ENCODE data around the gene TENT4A.
A peak's percentile ranks its signal among the peaks of the same experiment; 100 is the strongest.

Gene TENT4A

GRCh38 chr5:6732634-6733410 is 19.6 kb downstream of the TENT4A start:
- no peak for TF ChIP-seq TOX (CRISPR knock-in tag; IDR thresholded peaks at IDR 0.05; ENCODE audit: borderline replicate concordance)
- no peak for TF ChIP-seq SNAI2 (CRISPR knock-in tag; IDR thresholded peaks at IDR 0.05)
- no peak for TF ChIP-seq ZFP30 (CRISPR knock-in tag; IDR thresholded peaks at IDR 0.05)
- no peak for TF ChIP-seq ARNTL (CRISPR knock-in tag; IDR thresholded peaks at IDR 0.05; ENCODE audit: borderline replicate concordance, low read depth)
- TF ChIP-seq PATZ1 (CRISPR knock-in tag; IDR thresholded peaks at IDR 0.05; ENCODE audit: borderline replicate concordance): peak; percentile 93
- TF ChIP-seq ZNF565 (CRISPR knock-in tag; conservative IDR thresholded peaks at IDR 0.05; ENCODE audit: low read depth): no peak
- TF ChIP-seq CSDC2 (CRISPR knock-in tag; IDR thresholded peaks at IDR 0.05): no peak
- no peak for TF ChIP-seq CSRNP3 (CRISPR knock-in tag; IDR thresholded peaks at IDR 0.05)
- TF ChIP-seq BACH2 (CRISPR knock-in tag; IDR thresholded peaks at IDR 0.05; ENCODE audit: borderline replicate concordance): no peak
- TF ChIP-seq ZFP3 (CRISPR knock-in tag; IDR thresholded peaks at IDR 0.05): peak; percentile 89
- TF ChIP-seq RARB (CRISPR knock-in tag; IDR thresholded peaks at IDR 0.05): no peak
- no peak for TF ChIP-seq PPARA (CRISPR knock-in tag; IDR thresholded peaks at IDR 0.05; ENCODE audit: borderline replicate concordance)
- no peak for TF ChIP-seq ZNF8 (CRISPR knock-in tag; IDR thresholded peaks at IDR 0.05)
- no peak for TF ChIP-seq CREB5 (CRISPR knock-in tag; IDR thresholded peaks at IDR 0.05; ENCODE audit: low read depth)
- no peak for TF ChIP-seq ZC3H10 (CRISPR knock-in tag; IDR thresholded peaks at IDR 0.05)
- ATAC-seq: peak; percentile 85

- TF ChIP-seq ZNF70 (CRISPR knock-in tag; IDR thresholded peaks at IDR 0.05) (no peak), ZC3H10 (CRISPR knock-in tag; IDR thresholded peaks at IDR 0.05) (no peak), SNAI2 (CRISPR knock-in tag; IDR thresholded peaks at IDR 0.05) (no peak), ZFP30 (CRISPR knock-in tag; IDR thresholded peaks at IDR 0.05) (no peak), CSDC2 (CRISPR knock-in tag; IDR thresholded peaks at IDR 0.05) (no peak)
- peak; percentile 30 for ATAC-seq
Measured at GRCh38 chr5:6733411-6734242, 20.4 kb downstream of the TENT4A start.

GRCh38 chr5:6734243-6734700 is 21.0 kb downstream of the TENT4A start:
- no peak for ATAC-seq
- TF ChIP-seq ISL1 (CRISPR knock-in tag; IDR thresholded peaks at IDR 0.05) (no peak), SNAI2 (CRISPR knock-in tag; IDR thresholded peaks at IDR 0.05) (no peak), ZFP3 (CRISPR knock-in tag; IDR thresholded peaks at IDR 0.05) (no peak), BACH2 (CRISPR knock-in tag; IDR thresholded peaks at IDR 0.05; ENCODE audit: borderline replicate concordance) (no peak), TSHZ2 (CRISPR knock-in tag; IDR thresholded peaks at IDR 0.05) (no peak), ZC3H10 (CRISPR knock-in tag; IDR thresholded peaks at IDR 0.05) (no peak), POU6F1 (CRISPR knock-in tag; IDR thresholded peaks at IDR 0.05; ENCODE audit: borderline replicate concordance, low read depth) (no peak), ZFP30 (CRISPR knock-in tag; IDR thresholded peaks at IDR 0.05) (no peak), ZNF565 (CRISPR knock-in tag; conservative IDR thresholded peaks at IDR 0.05; ENCODE audit: low read depth) (no peak), ZNF8 (CRISPR knock-in tag; IDR thresholded peaks at IDR 0.05) (no peak), ZNF70 (CRISPR knock-in tag; IDR thresholded peaks at IDR 0.05) (no peak), TCF4 (CRISPR knock-in tag; IDR thresholded peaks at IDR 0.05; ENCODE audit: borderline replicate concordance) (no peak), OSR1 (CRISPR knock-in tag; IDR thresholded peaks at IDR 0.05) (no peak), CSDC2 (CRISPR knock-in tag; IDR thresholded peaks at IDR 0.05) (no peak), CSRNP3 (CRISPR knock-in tag; IDR thresholded peaks at IDR 0.05) (no peak), ARNTL (CRISPR knock-in tag; IDR thresholded peaks at IDR 0.05; ENCODE audit: borderline replicate concordance, low read depth) (no peak), ESRRG (CRISPR knock-in tag; IDR thresholded peaks at IDR 0.05) (no peak), TOX (CRISPR knock-in tag; IDR thresholded peaks at IDR 0.05; ENCODE audit: borderline replicate concordance) (no peak), RARB (CRISPR knock-in tag; IDR thresholded peaks at IDR 0.05) (no peak), GLIS3 (CRISPR knock-in tag; IDR thresholded peaks at IDR 0.05) (no peak)
